WERI-Rb-1 (cell line): ENCODE data around the gene TMEM168.

Experiments
- DNase-seq: peaks from one replicate; pipeline ENCODE4 v3.0.0-alpha.2; 2020
- H3K27ac ChIP-seq: fragments of 250-450 bp; sonication (Bioruptor Pico); 2 replicates; pipeline ENCODE4 v1.5.1; 2020; ENCODE audit warnings: mild to moderate bottlenecking, moderate library complexity
- H3K27me3 ChIP-seq: fragments of 250-450 bp; sonication (Bioruptor Pico); 2 replicates; pipeline ENCODE4 v1.5.1; 2021; ENCODE audit warnings: mild to moderate bottlenecking, low read depth, moderate library complexity; ENCODE audit not compliant: insufficient read depth, severe bottlenecking
- H3K36me3 ChIP-seq: fragments of 250-450 bp; sonication (Bioruptor Pico); 2 replicates; pipeline ENCODE4 v1.5.1; 2020; ENCODE audit warnings: mild to moderate bottlenecking, moderate library complexity
- H3K4me3 ChIP-seq: 2 replicates; pipeline ENCODE4 v1.5.1; 2011; ENCODE audit warnings: low read depth, mild to moderate bottlenecking, control low read depth, low read length
- H3K9me3 ChIP-seq: fragments of 250-450 bp; sonication (Bioruptor Pico); 2 replicates; pipeline ENCODE4 v1.5.1; 2021; ENCODE audit warnings: mild to moderate bottlenecking, moderate library complexity; ENCODE audit not compliant: severe bottlenecking
- CTCF ChIP-seq: IDR thresholded peaks from 2 replicates; pipeline ENCODE4 v1.5.1; 2011; ENCODE audit warnings: low read depth, mild to moderate bottlenecking, control low read depth, inconsistent platforms, low read length

The TMEM168 gene

GRCh38 chr7:112726076-112726475 is 64.1 kb downstream of the TMEM168 start:
- Histone ChIP-seq H3K27me3 (no peaks in the 10 kb centered on the region), H3K4me3 (no peak overlapping the region), H3K27ac (no peak overlapping the region), H3K9me3 (no peaks in the 10 kb centered on the region), H3K36me3 (no peaks in the 10 kb centered on the region)
- TF ChIP-seq CTCF, result no peak
- peak; percentile 42 for DNase-seq

GRCh38 chr7:112723416-112723815 is 66.8 kb downstream of the TMEM168 start:
- TF ChIP-seq CTCF, result no peak
- no peaks in the 10 kb centered on the region for H3K27me3 ChIP-seq
- no peak overlapping the region for H3K27ac ChIP-seq
- DNase-seq, result no peak
- no peak overlapping the region for H3K4me3 ChIP-seq
- no peaks in the 10 kb centered on the region for H3K36me3 ChIP-seq
- no peaks in the 10 kb centered on the region for H3K9me3 ChIP-seq

GRCh38 chr7:112721366-112721765 is 68.8 kb downstream of the TMEM168 start:
- no peak for TF ChIP-seq CTCF
- no peaks in the 10 kb centered on the region for H3K9me3 ChIP-seq
- no peak overlapping the region for H3K4me3 ChIP-seq
- no peaks in the 10 kb centered on the region for H3K36me3 ChIP-seq
- DNase-seq, result no peak
- H3K27ac ChIP-seq, result no peak overlapping the region
- H3K27me3 ChIP-seq, result no peaks in the 10 kb centered on the region

GRCh38 chr7:112715525-112715924 is 74.7 kb downstream of the TMEM168 start:
- Histone ChIP-seq H3K27me3 (no peaks in the 10 kb centered on the region), H3K27ac (no peak overlapping the region), H3K9me3 (no peaks in the 10 kb centered on the region), H3K36me3 (no peaks in the 10 kb centered on the region), H3K4me3 (no peak overlapping the region)
- DNase-seq, result no peak
- no peak for TF ChIP-seq CTCF

- H3K4me3 ChIP-seq, result no peak overlapping the region
- H3K36me3 ChIP-seq, result no peaks in the 10 kb centered on the region
- H3K9me3 ChIP-seq, result no peaks in the 10 kb centered on the region
- no peak for TF ChIP-seq CTCF
- no peak overlapping the region for H3K27ac ChIP-seq
- DNase-seq, result no peak
- H3K27me3 ChIP-seq, result no peaks in the 10 kb centered on the region
Observed at GRCh38 chr7:112714917-112715316, 75.3 kb downstream of the TMEM168 start.
